HUDEP-2 (cell line): ENCODE data around the gene POLL.
A peak's percentile ranks its signal among the peaks of the same experiment; 100 is the strongest.
"Not testable (repeated sequence)": the region's sequence is repeated elsewhere in the genome, so short reads cannot be mapped to it uniquely, and the experiment has no call there.

Experiments
- DNase-seq, 76 experiments: peaks; one replicate each; lab custom pipeline; 2025; ENCODE audit not compliant: unreplicated experiment in 76 of 76; lab: John Stamatoyannopoulos, UW

POLL gene

DNA sequence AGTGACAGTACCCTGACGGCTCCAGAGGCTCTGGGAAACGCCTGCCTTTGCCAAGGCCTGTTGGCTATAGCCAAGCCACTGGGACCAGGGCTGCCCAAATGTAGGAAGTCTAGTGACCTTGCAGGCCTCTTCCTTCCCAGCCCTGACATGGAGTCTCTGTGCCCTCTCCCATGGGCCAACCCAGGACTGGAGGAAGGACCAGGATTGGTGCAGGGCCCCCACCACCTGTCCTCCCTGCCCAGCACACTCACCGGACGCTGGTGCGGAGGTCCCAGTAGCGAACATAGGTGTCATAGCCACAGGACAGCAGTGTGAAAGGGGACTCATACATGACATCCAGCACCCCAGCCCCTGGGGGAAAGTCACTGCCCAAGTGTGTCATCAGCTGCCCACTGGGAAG is 24.0 kb upstream of the POLL start:
- no peak for DNase-seq

DNA sequence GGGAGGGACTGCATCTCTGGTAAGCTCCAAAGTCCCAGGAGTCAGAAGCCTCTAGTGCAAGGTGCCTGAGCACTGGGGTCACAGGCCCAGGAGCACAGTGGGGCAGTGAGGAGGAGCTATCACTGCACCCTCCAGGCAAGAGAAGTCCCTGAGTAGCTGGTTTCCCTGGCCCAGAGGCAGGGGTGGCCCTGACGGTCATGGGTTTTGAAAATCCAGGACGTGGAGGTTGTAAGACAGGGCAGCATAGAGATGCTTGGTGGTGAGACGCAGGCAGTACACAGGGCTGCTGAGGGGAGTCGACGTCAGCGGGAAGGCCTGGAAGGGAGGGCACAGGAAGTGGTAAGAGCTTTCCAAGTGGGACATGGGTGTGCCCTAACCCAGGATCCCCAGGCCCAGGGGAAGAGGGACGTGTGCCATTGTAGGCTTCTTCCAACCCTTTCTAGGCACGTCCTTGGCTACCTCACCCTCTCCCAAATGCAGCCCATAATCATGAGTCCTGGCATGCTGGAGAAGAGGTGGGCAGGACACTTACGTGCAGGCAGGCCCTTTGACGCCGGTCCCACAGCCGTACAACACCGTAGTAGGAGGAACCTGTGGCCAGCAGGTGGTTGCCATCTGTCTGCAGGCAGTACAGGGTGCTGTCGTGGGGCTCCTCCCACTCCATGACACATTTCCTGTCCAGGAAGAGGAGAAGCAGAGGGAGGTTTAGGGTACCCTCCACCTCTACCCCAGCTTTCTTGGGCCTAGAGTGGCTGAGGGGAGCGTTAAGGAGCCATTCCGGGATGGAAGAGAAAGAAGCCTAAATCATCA is 23.2 kb upstream of the POLL start:
- DNase-seq = no peak

DNA sequence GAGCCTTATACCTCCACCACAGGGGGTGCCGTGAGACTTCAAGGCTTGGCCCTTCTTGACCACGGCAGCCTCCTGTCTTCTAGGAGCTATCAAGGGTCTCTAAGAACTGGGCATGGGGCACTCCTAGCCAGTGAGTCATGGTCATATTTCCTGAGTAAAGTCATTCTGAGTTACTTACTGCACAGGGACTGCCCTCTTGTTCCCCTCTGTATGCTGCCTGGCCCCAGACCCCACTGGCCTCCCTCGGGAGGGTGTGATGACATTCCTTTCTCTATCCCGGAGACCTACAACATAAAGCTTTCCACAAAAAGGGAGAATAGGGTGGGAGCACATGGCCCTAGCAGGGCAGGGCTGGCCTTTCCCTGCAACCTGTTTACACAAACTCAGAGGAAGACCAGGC is 21.4 kb upstream of the POLL start:
- DNase-seq = no peak

DNA sequence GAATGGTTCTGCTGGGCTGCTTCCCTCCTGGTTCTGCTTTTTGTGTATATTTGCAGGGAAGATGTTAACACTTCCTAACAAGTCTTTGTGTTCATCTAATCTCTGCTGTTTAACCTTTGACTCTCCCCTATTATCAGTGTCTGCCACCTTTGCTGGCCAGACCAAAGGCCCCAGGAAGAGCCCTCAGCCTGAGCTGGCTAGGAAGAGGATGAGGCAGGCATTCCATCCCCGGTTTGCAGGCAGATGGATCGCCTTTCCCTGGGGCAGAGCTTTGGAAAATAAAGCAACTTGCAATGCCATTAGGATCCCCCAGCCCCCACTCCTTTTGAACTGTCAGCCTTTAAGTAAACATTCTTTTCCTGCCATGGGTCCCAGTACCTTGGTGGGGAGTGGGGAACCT is 19.1 kb upstream of the POLL start:
- DNase-seq = no peak

DNA sequence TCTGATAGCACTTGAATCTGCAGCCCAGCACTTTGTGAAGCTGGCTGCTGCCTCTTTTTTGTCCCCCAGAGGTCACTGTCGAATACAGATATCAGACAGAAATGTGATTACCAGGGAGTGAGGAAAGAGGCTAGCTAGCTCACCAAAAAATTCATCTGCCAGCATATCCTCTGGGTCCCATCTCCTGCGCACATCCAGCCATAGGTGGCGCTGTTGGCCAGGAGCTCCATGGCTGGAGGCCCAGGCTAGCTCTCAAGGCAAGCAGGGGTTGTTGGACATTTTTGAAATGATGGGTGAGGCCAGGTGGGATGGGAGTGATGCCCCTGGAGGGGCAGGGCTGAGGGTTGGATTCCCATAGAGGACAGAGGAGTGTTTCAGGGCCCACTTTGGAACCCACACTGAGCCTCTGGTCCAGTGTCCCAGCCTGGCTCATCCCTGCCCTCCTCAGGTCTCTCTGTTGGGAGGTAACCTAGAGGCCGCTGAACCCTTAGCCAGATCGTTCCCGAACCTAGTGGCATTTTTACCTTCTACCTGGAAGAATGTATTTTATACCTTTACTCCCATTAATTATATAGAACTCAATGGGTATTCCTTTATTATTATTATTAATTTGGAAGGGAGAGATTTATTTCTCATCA is 14.8 kb upstream of the POLL start:
- DNase-seq = peak in 72 of 76 experiments; percentile 20 to 90 (median 70)

DNA sequence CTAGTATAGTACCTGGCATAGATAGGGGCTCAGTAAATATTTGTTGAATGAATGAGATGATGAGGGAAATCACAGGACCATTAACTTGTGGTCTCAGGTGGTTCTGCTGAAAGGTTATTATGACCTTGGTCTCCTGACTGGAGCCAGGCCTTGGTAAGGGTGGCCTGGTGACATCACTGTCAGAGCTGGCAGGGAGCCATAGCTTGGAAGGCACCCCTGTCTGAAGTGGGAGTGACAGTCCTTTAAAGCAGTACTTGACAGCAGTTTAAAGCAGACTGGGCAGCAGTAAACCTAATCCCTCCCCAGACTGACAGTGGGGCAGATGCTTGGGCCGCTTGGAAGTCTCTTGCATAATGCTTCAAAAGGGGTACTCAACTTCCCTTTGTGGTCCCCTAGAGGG is 13.5 kb upstream of the POLL start:
- peak in 17 of 76 experiments; percentile 4 to 53 (median 13) for DNase-seq

DNA sequence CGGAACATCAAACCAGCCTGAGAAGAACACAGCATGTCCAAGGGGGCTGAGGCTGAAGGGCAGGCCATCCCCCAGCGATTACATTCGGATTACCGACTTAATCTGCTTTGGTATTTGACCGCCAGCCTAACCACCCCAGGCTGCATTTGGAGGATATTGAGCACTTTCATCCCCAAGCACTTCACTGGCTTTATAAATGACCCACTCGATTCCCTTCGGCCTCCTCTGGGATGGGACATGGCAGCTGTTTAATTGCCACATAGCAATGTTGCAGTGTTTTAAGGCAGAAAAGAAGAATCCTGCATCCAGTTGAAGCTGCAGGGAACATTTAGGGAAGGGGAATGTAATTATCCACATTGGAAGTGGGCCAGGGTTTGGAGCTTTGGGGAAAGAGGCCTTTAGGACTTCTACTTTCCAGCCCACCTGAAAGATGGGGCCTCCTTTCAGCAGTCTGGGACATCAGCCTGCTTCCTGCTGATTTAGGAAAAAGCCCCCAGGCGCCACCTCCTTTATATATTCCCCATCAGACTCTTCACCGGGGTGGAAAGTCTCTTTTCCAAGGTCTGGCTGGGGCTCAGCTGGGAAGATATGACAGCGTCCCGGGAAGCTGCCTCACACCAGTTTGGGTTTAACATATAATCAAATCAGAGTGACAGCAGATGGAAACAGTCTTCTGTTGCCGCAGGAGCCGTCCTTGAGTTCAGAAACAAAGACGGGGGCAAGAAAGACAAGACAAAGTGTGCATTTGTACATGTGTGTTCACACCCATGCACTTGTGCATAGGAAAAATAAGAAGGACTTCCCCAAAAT is 9.2 kb upstream of the POLL start:
- DNase-seq = no peak

DNA sequence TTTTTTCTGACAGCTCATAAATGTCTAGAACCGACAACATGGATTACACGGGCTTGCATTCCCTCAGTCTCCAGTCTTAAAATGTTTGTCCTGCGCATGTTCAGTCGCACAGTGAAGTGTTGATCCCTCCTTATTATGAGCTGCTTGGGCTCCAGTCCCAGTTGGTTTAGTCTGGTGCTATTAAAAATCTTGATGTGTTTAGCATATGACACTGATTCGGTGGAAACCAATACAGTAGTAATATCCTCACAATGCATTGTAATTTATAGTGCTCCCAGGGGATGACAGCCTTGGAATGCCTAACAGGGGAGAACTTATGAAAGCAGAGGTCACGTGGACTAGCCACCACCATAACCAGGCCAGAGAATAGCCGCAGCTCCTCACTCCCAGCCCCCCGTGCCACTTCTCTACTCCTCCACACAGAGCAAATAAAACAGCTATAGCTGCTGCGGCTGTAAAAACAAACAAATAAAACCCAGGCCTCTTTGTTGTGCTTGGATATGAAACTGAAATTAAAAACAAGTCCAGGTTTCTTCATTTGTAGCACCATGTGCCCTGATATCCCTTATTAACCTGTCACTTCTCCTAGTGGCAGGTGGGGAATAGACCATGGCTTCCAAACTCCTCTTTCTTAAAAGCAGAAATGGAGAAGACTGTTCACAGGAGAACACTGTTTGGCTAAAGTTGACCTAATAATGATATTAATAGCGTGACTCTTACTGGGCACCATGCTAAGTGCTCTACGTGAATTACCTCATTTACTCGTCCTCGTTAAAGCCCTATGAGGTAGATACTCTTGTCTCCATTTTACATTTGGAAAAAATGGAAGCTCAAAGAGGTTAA is 7.8 kb upstream of the POLL start:
- DNase-seq = no peak

DNA sequence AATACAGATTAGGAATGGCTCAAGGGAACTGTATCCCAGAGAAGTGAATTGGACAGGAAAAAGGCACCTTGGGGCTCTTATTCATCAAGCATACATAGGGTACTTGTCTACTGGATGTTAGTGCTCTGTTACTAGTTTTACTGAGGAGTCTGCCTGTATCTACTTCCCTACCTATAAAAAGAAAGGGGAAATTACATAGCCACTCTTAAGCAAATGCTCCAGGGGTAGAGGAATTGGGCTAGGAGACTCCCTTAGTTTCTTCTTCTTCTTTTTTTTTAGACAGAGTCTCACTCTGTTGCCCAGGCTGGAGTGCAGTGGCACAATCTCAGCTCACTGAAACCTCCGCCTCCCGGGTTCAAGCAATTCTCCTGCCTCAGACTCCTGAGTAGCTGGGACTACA is 5.3 kb upstream of the POLL start:
- DNase-seq = not testable (repeated sequence)

DNA sequence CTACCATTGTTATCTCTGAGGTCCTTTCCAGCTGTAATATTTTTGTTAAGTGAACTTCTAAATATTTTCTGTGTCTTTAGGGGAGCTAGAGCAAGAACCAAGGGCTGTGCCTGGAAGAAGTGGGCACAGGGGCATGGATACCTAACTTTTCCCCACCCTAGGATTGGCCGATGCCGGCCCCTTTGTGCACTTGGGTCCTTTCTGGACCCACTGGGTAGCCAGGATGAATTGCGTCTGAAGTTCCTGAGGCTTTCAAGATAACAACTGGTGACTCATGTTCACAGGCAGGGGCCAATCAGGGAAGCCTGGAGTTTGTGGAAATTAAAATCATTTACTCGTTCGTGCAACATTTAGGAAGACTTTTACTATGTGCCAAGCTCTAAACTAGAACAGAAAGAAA is 822 bp upstream of the POLL start:
- peak in 27 of 76 experiments; percentile 5 to 46 (median 24) for DNase-seq

DNA sequence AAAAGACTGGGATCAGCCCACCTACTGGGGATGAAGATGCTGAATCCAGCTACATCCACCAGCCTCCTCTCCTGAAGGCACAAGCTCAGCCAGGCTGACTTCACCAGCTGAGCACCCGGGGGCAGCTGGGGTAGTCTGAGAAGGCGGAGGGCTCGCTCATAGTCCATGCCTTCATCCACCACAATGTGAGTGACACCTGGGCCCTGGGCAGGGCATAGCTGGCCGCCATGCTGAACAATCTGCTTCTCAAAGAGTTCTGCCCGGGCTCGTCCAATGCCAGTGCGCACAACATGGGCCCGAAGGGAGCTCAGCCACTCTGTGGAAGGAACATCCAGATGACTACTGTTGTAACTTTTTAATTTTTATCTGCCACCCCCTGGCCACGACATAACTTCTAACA is 2.2 kb downstream of the POLL start:
- no peak for DNase-seq

DNA sequence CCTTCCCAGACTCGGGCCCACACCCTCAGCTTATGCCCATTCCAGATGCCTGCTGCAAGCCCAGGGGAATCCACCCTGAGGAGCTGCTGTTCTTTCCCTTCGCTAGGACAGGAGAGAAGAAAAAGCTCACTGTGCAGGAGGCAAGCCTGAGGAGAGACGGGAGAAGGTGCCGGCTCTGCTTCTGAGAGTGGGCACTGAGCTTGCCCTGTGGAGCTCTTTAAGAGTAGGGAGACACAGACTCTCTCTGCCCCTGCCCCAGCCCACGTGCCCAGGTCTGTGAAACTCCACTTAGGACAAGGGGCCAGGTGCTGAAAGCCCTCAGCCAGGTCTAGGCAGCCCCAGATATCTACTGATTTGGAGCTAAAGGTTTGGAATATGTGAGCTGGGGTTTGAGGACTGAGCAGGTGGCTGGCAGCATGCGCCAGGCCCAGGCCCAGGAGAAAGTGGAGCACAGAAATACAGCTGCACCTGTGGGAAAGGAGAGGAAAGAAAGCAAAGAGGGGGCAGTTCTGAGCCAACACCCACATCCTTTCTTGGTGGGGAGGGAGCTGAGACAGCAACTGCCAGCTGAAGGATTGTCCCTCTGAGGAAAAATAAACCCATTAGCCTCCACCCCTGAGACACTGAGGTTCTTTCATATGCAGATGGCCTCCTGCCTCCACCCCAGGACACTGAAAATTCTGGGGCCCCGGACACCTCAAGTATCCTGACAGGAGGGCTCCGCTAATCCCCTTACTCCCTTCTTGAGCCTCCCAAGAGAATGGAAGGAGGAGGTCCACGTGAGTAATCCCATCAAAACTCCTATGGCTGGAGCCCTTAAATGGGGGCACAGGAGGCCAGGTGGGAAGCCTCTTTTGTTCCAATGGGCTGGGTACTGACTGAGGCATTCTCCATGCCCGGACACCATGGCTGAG is 7.3 kb downstream of the POLL start:
- no peak for DNase-seq

DNA sequence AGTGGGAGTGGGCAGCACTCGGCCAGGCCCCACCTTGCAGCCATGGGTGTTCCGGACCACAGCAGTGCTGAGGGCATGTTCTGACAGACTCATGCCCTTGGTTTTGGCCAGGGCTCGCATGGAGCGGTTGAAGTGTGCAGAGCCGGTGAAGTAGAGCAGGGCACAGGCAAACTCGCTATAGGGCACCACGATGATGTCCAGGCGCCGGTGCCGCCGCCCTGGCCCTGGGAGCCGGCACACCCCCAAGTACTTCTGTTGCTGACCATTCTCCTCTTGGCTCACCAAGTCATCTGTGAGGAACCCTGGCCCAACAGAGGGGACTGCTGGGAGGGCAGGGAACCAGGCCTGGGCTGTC is 8.6 kb downstream of the POLL start:
- DNase-seq = no peak

DNA sequence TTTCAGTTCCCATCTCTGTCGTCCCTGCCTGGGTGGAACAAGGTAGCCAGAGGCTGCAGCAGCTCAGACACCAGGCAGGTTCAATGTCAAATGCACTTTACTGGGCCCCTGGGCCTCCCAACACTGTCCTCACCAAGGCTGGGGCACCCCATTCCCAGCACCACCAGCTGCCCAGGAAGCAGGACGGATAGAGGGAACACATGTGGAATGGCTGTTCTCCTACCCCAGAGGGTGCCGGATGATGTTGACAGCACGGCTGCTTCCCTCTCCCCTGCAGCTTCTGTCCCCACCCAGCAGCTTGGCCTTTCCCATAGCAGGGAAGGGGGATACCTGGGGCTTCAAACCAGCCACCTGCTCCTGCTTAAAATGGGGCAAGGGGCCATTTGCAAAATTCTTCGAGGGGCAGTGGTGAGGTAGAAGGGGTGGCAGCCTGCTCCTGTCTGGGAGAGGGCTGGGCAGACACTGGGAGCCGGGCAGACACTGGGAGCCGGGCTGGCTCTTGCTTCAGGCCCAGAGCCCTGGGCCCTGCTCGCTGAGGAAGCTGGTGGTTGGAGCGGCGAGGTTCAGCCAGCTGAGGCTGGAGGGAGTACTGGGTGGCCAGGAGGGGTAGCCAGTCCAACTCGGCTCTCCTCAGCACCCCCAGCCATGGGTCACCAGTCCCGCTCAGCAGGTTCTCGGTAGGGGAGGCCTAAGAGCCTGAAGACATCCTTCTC is 9.1 kb downstream of the POLL start:
- DNase-seq = no peak

DNA sequence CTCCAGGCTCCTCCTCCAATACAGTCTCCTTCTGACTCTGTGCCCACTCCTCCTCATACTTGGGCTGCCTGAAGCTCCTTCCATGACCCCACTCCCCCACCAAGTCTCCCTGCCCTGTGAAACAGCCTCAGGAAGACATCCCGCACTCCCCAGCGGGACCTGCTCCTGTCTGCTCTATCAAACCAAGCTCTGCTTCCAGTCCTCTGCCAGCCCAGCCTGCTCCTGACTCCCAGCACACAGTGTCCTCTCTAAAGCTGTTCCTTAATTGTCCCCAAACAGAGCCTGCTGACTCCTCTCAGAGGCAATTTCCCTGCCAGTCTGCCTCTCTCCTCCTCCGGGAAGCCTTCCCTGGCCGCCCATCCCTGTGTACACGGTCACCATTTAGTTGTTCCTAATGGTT is 9.9 kb downstream of the POLL start:
- DNase-seq = no peak

DNA sequence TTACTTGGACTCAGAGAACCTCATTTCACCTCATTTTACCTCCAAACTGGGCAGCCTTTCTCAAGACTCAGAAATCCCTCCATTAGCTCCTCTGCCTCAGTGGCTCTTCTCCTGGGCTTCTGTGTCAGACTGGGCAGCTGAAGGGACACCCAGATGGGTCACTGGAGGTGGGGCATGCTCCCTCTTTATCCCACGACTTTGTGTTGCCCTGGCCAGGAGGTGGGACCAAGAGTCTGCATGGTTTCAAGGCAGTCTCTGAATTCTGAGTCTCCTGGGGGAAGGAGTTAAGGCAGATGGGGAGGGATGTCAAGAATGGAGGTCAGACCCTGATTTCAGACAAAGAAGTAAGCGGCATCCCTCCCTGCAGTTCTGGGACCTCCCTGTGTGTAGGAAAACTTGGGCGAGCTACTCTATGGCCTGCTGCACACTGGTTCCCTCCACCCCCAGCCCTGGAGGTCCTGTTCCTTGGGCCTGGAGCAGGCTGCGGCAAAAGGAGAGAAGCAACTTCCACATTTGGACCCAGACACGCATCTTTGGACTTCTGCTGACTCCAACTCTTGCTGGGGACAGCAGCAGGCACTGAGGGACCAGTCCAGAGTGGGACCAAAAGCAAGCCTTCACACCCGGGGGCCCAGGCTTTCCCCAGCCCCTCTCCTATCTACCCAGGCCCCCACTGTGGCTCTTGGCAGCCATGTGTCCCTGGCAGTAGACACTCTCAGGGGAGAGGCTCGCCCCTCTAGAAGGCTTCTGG is 10.8 kb downstream of the POLL start:
- no peak for DNase-seq

DNA sequence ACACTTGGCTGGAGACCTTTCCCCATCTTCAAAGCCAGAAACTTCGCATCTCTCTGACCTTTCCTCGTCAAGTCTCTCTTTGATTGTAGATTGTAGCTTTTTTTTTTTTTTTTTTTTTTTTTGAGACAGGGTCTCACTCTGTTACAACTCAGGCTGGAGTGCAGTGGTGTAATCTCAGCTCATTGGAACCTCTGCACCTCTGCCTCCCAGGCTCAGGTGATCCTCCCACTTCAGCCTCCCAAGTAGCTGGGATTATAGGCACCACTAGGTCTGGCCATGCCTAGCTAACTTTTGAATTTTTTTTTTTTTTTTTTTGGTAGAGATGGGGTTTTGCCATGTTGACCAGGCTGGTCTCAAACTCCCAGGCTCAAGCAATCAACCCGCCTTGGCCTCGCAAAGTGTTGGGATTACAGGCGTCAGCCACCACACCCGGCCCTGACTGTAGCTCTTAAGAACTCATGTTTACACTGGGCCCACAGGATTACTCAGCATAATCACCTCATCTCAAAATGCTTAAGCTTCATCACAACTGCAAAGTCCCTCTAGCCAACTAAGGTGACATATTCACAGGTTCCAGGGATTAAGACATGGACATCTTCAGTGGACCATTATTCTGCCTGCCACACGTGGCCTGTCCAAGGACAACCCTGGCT is 11.7 kb downstream of the POLL start:
- peak in 26 of 76 experiments; percentile 6 to 45 (median 24) for DNase-seq
